Esophagus (tissue), 2 donors: ENCODE results near the gene LSM12. TPM values are rescaled to one million over a fixed set of nuclear protein-coding genes. Genes with fewer than 3 reads are reported as not detected.
A peak's percentile ranks its signal among the peaks of the same experiment; 100 is the strongest.

Experiments
- H3K27ac ChIP-seq, 2 donors: one replicate each; pipeline ENCODE4 v1.5.1; 2013; ENCODE audit warnings: low read depth in 2 of 2, mild to moderate bottlenecking in 2 of 2, inconsistent platforms in 1 of 2, low read length in 1 of 2, moderate library complexity in 1 of 2
- H3K27me3 ChIP-seq, 2 donors: one replicate each; pipeline ENCODE4 v1.6.1; 2013; ENCODE audit warnings: low read length in 2 of 2, control low read depth in 1 of 2, mild to moderate bottlenecking in 1 of 2; ENCODE audit not compliant: insufficient read depth in 2 of 2, control insufficient read depth in 1 of 2
- H3K36me3 ChIP-seq, 2 donors: one replicate each; pipeline ENCODE4 v1.6.1; 2013; ENCODE audit warnings: low read length in 1 of 2; ENCODE audit not compliant: control insufficient read depth in 2 of 2, insufficient read depth in 2 of 2
- H3K4me1 ChIP-seq, 2 donors: one replicate each; pipeline ENCODE4 v1.6.1; 2013; ENCODE audit warnings: low read length in 1 of 2; ENCODE audit not compliant: control insufficient read depth in 2 of 2, insufficient read depth in 2 of 2
- H3K4me3 ChIP-seq, 2 donors: one replicate each; pipeline ENCODE4 v1.5.1; 2013; ENCODE audit warnings: low read length in 2 of 2, mild to moderate bottlenecking in 2 of 2, low read depth in 1 of 2, moderate library complexity in 1 of 2
- H3K9me3 ChIP-seq, 2 donors: one replicate each; pipeline ENCODE4 v1.6.1; 2013; ENCODE audit warnings: mild to moderate bottlenecking in 2 of 2, low read depth in 1 of 2, low read length in 1 of 2, moderate library complexity in 1 of 2; ENCODE audit not compliant: control insufficient read depth in 2 of 2, insufficient read depth in 1 of 2
- WGBS, 2 donors: extraction: QIAGEN DNeasy Blood & Tissue Kit; methylation state at CpG; one replicate each; pipeline ENCODE4 v1.1.7; 2013; 5-methylcytosine and 5-hydroxymethylcytosine counted together
- polyA plus RNA-seq, 2 donors: library from polyadenylated mRNA; stranded (reverse); fragments of 200-250 nt; gene quantifications; one replicate each; pipeline ENCODE4 v1.2.3, GENCODE V29; 2013
- donor health status: healthy with polysubstance abuse.
- donor health status: Bipolar disorder and iron deficiency.

LSM12 gene
- polyA plus RNA-seq, 2 donors, result 25.4 to 46.9 TPM

- WGBS, 2 donors, result 3 to 4% methylated on average over 69 to 71 of the region's 71 CpGs
- Histone ChIP-seq H3K9me3 (no peaks in the 10 kb centered on the region), H3K27ac (no peak overlapping the region), H3K4me1 (peaks cover 18 to 32% of the 10 kb centered on the region in 2 donors), H3K4me3 (peak overlapping the region; percentile 41 to 44), H3K36me3 (no peaks in the 10 kb centered on the region), H3K27me3 (peaks cover 0 to 5% of the 10 kb centered on the region in 2 donors)
Observed at GRCh38 chr17:44004761-44005526, 61.5 kb downstream of the LSM12 start.

GRCh38 chr17:44004077-44004760, 62.3 kb downstream of the LSM12 start, which contains the start of gene NAGS:
Gene NAGS (plus strand): TSS chr17:44004622. CDS start chr17:44004664, 42 bp downstream.
- Histone ChIP-seq H3K27ac (peak within 1 kb of the TSS in 1 of 2 donors; percentile 50), H3K4me3 (peak within 1 kb of the TSS; percentile 41 to 44), H3K4me1 (peaks cover 18 to 32% of the 10 kb centered on the region in 2 donors), H3K9me3 (no peaks in the 10 kb centered on the region), H3K36me3 (no peaks in the 10 kb centered on the region), H3K27me3 (peaks cover 0 to 5% of the 10 kb centered on the region in 2 donors)
- 14 to 15% methylated on average over 24 to 25 of the region's 25 CpGs for WGBS, 2 donors

GRCh38 chr17:44002141-44002848, 64.2 kb downstream of the LSM12 start:
- Histone ChIP-seq H3K27ac (no peak overlapping the region), H3K36me3 (no peaks in the 10 kb centered on the region), H3K27me3 (peaks cover 0 to 5% of the 10 kb centered on the region in 2 donors), H3K4me1 (peaks cover 15 to 24% of the 10 kb centered on the region in 2 donors), H3K4me3 (no peak overlapping the region), H3K9me3 (no peaks in the 10 kb centered on the region)
- WGBS, 2 donors, result 70 to 71% methylated on average over 9 of the region's 9 CpGs

- WGBS, 2 donors, result 66 to 84% methylated on average over 2 of the region's 2 CpGs
Observed at GRCh38 chr17:44001461-44001920, 65.0 kb downstream of the LSM12 start.

GRCh38 chr17:44000871-44001460, 65.5 kb downstream of the LSM12 start:
- no peaks in the 10 kb centered on the region for H3K9me3 ChIP-seq
- peaks cover 0 to 5% of the 10 kb centered on the region in 2 donors for H3K27me3 ChIP-seq
- H3K27ac ChIP-seq, result no peak overlapping the region
- no peak overlapping the region for H3K4me3 ChIP-seq
- no peaks in the 10 kb centered on the region for H3K36me3 ChIP-seq
- H3K4me1 ChIP-seq, result peaks cover 13 to 16% of the 10 kb centered on the region in 2 donors
- WGBS, 2 donors, result 74 to 75% methylated on average over 6 of the region's 6 CpGs

More at GRCh38 chr17:44001461-44001920, 65.0 kb downstream of the LSM12 start:
- Histone ChIP-seq H3K27ac (no peak overlapping the region), H3K9me3 (no peaks in the 10 kb centered on the region), H3K4me1 (peaks cover 14 to 21% of the 10 kb centered on the region in 2 donors), H3K4me3 (no peak overlapping the region), H3K27me3 (peaks cover 0 to 5% of the 10 kb centered on the region in 2 donors), H3K36me3 (no peaks in the 10 kb centered on the region)

- 83 to 85% methylated on average over 12 of the region's 12 CpGs for WGBS, 2 donors
- peaks cover 0 to 3% of the 10 kb centered on the region in 2 donors for H3K27me3 ChIP-seq
Observed at GRCh38 chr17:44000141-44000860, 66.2 kb downstream of the LSM12 start.

GRCh38 chr17:43999024-43999423, 67.4 kb downstream of the LSM12 start:
- H3K27ac ChIP-seq, result no peak overlapping the region
- WGBS, 2 donors, result 80 to 87% methylated on average over 4 of the region's 4 CpGs
- H3K36me3 ChIP-seq, result no peaks in the 10 kb centered on the region
- no peaks in the 10 kb centered on the region for H3K4me1 ChIP-seq
- H3K4me3 ChIP-seq, result no peak overlapping the region
- no peaks in the 10 kb centered on the region for H3K9me3 ChIP-seq
- no peaks in the 10 kb centered on the region for H3K27me3 ChIP-seq

More at GRCh38 chr17:44000141-44000860, 66.2 kb downstream of the LSM12 start:
- Histone ChIP-seq H3K4me1 (peaks cover 8 to 11% of the 10 kb centered on the region in 2 donors), H3K27ac (no peak overlapping the region), H3K4me3 (no peak overlapping the region), H3K36me3 (no peaks in the 10 kb centered on the region), H3K9me3 (no peaks in the 10 kb centered on the region)

GRCh38 chr17:43998552-43998951, 67.9 kb downstream of the LSM12 start:
- H3K4me1 ChIP-seq, result no peaks in the 10 kb centered on the region
- no peak overlapping the region for H3K4me3 ChIP-seq
- WGBS, 2 donors, result 71 to 85% methylated on average over 3 of the region's 3 CpGs

More at GRCh38 chr17:43998552-43998951, 67.9 kb downstream of the LSM12 start:
- Histone ChIP-seq H3K36me3 (no peaks in the 10 kb centered on the region), H3K27ac (no peak overlapping the region), H3K27me3 (no peaks in the 10 kb centered on the region), H3K9me3 (no peaks in the 10 kb centered on the region)
